ENCODE results near the gene GLI3. TPM values are rescaled to one million over a fixed set of nuclear protein-coding genes. Genes with fewer than 3 reads are reported as not detected.

GLI3 gene
- total RNA-seq, 2 donors from 2014 or later, result 2.7 to 10.2 TPM

- TF ChIP-seq, protein P1, sequence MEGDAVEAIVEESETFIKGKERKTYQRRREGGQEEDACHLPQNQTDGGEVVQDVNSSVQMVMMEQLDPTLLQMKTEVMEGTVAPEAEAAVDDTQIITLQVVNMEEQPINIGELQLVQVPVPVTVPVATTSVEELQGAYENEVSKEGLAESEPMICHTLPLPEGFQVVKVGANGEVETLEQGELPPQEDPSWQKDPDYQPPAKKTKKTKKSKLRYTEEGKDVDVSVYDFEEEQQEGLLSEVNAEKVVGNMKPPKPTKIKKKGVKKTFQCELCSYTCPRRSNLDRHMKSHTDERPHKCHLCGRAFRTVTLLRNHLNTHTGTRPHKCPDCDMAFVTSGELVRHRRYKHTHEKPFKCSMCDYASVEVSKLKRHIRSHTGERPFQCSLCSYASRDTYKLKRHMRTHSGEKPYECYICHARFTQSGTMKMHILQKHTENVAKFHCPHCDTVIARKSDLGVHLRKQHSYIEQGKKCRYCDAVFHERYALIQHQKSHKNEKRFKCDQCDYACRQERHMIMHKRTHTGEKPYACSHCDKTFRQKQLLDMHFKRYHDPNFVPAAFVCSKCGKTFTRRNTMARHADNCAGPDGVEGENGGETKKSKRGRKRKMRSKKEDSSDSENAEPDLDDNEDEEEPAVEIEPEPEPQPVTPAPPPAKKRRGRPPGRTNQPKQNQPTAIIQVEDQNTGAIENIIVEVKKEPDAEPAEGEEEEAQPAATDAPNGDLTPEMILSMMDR (conservative IDR thresholded peaks at IDR 0.05), result peak; percentile 51
- no peak for DNase-seq
- Histone ChIP-seq H3K27ac (ENCODE audit: low read depth, low read length) (peak overlapping the region; percentile 97), H3K9me3 (ENCODE audit: control insufficient read depth, low read length) (no peaks in the 10 kb centered on the region), H3K4me1 (ENCODE audit: control insufficient read depth, insufficient read depth, low read length) (peaks cover 6% of the 10 kb centered on the region), H3K9ac (ENCODE audit: extremely low read depth, low read length, poor library complexity, severe bottlenecking) (no peak overlapping the region), H3K4me3 (ENCODE audit: low read length) (no peak overlapping the region), H3K36me3 (ENCODE audit: control insufficient read depth, insufficient read depth, low read length) (no peaks in the 10 kb centered on the region), H3K27me3 (ENCODE audit: control insufficient read depth, insufficient read depth, low read length, poor library complexity, severe bottlenecking) (no peaks in the 10 kb centered on the region)
- Mint-ChIP-seq H3K36me3 (ENCODE audit: low read depth) (no peaks in the 10 kb centered on the region), H3K4me3 (no peak overlapping the region), H3K4me1 (peaks cover 24% of the 10 kb centered on the region), H3K27ac (no peak overlapping the region), H3K27me3 (ENCODE audit: insufficient read depth) (peaks cover 6% of the 10 kb centered on the region), H3K9me3 (no peaks in the 10 kb centered on the region)
- 91 to 100% methylated on average over 2 to 4 of the region's 6 CpGs for WGBS, 2 experiments (ENCODE audit: insufficient coverage in 1 of 2, insufficient read length in 1 of 2)
These were observed 79.9 kb downstream of the GLI3 start for GRCh38 chr7:42156967-42157721.

GRCh38 chr7:42156291-42156865, 80.6 kb downstream of the GLI3 start:
- no peak overlapping the region for H3K27ac Mint-ChIP-seq
- 83 to 86% methylated on average over 5 to 6 of the region's 6 CpGs for WGBS, 2 experiments (ENCODE audit: insufficient coverage in 1 of 2, insufficient read length in 1 of 2)
- peaks cover 6% of the 10 kb centered on the region for H3K4me1 ChIP-seq (ENCODE audit: control insufficient read depth, insufficient read depth, low read length)

GRCh38 chr7:42155584-42156290, 81.3 kb downstream of the GLI3 start:
- Mint-ChIP-seq H3K4me1 (peaks cover 14% of the 10 kb centered on the region), H3K36me3 (ENCODE audit: low read depth) (no peaks in the 10 kb centered on the region), H3K27ac (no peak overlapping the region), H3K9me3 (no peaks in the 10 kb centered on the region), H3K4me3 (no peak overlapping the region), H3K27me3 (ENCODE audit: insufficient read depth) (peaks cover 6% of the 10 kb centered on the region)
- 87 to 90% methylated on average over 3 to 7 of the region's 7 CpGs for WGBS, 2 experiments (ENCODE audit: insufficient coverage in 1 of 2, insufficient read length in 1 of 2)
- H3K27me3 ChIP-seq (ENCODE audit: control insufficient read depth, insufficient read depth, low read length, poor library complexity, severe bottlenecking), result no peaks in the 10 kb centered on the region
- H3K27ac ChIP-seq (ENCODE audit: low read depth, low read length), result peak overlapping the region; percentile 97
- no peaks in the 10 kb centered on the region for H3K9me3 ChIP-seq (ENCODE audit: control insufficient read depth, low read length)
- no peak for DNase-seq
- H3K4me3 ChIP-seq (ENCODE audit: low read length), result no peak overlapping the region
- TF ChIP-seq, protein P1 (conservative IDR thresholded peaks at IDR 0.05), result no peak
- no peak overlapping the region for H3K9ac ChIP-seq (ENCODE audit: extremely low read depth, low read length, poor library complexity, severe bottlenecking)
- H3K4me1 ChIP-seq (ENCODE audit: control insufficient read depth, insufficient read depth, low read length), result peaks cover 6% of the 10 kb centered on the region
- no peaks in the 10 kb centered on the region for H3K36me3 ChIP-seq (ENCODE audit: control insufficient read depth, insufficient read depth, low read length)

More at GRCh38 chr7:42156291-42156865, 80.6 kb downstream of the GLI3 start:
- TF ChIP-seq, protein P1 (conservative IDR thresholded peaks at IDR 0.05), result no peak
- DNase-seq, result no peak
- H3K27ac ChIP-seq (ENCODE audit: low read depth, low read length), result peak overlapping the region; percentile 97
- no peak overlapping the region for H3K4me3 Mint-ChIP-seq
- H3K36me3 Mint-ChIP-seq (ENCODE audit: low read depth), result no peaks in the 10 kb centered on the region
- H3K27me3 Mint-ChIP-seq (ENCODE audit: insufficient read depth), result peaks cover 6% of the 10 kb centered on the region
- no peaks in the 10 kb centered on the region for H3K9me3 ChIP-seq (ENCODE audit: control insufficient read depth, low read length)
- no peaks in the 10 kb centered on the region for H3K36me3 ChIP-seq (ENCODE audit: control insufficient read depth, insufficient read depth, low read length)
- no peak overlapping the region for H3K9ac ChIP-seq (ENCODE audit: extremely low read depth, low read length, poor library complexity, severe bottlenecking)
- no peaks in the 10 kb centered on the region for H3K9me3 Mint-ChIP-seq
- H3K4me3 ChIP-seq (ENCODE audit: low read length), result no peak overlapping the region
- H3K27me3 ChIP-seq (ENCODE audit: control insufficient read depth, insufficient read depth, low read length, poor library complexity, severe bottlenecking), result no peaks in the 10 kb centered on the region
- peaks cover 16% of the 10 kb centered on the region for H3K4me1 Mint-ChIP-seq

All from endodermal cell (in vitro differentiated cells).